GM10266 (cell line): Measurements from ENCODE around the gene FGA.

Experiments used
- DNase-seq: peaks from one replicate; pipeline ENCODE4 v3.0.0; 2012; ENCODE audit errors: extremely low spot score
- TF ChIP-seq, protein P1 (sequence below): IDR thresholded peaks from 2 replicates; pipeline ENCODE4 v1.5.1; 2012; ENCODE audit warnings: mild to moderate bottlenecking, low read depth; ENCODE audit not compliant: control insufficient read depth, insufficient read depth; ENCODE audit errors: missing control alignments

The FGA gene

DNA sequence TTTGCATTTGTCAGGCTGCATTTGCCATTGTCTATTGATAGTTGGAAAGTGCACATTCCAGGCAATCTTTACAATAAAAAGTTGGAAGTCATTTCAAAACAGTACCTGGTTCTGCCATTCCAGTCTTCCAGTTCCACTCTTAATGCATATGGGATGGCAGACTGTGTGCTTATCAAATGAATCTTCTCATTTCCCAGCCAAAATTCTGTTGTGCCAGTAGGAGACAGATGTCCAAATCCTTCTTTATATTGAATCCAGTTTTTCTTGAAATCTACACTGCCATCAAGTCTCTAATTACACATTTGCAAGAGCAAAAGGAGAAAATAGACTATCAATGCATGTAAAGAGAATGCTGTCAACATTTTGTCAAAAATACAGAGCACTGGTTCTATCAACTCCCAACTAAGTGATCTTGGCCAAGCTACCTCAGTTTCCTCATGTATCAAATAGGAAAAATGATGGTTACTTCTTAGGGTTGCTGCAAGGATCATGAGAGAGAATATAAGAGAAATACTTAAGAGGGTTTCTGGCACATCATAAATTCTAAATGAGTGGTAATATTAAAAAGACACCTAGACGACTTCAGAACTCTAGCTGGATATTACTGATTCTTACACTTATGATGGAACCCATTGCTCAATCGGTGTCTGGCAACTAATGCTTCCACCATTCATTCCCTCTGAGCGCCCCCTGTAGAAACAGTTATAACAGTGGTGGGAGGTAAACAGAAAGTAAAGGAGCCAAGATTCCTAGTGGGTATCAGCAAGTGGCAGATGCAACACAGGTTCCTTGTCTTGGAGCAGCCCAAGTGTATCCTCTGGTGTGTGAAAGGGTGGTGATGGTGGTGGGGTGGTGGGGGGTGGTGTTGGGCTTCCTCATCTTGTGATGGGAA is 18.1 kb upstream of the FGA start:
- TF ChIP-seq, protein P1, sequence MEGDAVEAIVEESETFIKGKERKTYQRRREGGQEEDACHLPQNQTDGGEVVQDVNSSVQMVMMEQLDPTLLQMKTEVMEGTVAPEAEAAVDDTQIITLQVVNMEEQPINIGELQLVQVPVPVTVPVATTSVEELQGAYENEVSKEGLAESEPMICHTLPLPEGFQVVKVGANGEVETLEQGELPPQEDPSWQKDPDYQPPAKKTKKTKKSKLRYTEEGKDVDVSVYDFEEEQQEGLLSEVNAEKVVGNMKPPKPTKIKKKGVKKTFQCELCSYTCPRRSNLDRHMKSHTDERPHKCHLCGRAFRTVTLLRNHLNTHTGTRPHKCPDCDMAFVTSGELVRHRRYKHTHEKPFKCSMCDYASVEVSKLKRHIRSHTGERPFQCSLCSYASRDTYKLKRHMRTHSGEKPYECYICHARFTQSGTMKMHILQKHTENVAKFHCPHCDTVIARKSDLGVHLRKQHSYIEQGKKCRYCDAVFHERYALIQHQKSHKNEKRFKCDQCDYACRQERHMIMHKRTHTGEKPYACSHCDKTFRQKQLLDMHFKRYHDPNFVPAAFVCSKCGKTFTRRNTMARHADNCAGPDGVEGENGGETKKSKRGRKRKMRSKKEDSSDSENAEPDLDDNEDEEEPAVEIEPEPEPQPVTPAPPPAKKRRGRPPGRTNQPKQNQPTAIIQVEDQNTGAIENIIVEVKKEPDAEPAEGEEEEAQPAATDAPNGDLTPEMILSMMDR: no peak
- no peak for DNase-seq

- TF ChIP-seq, protein P1: no peak
- no peak for DNase-seq
Measured at GRCh38 chr4:154606728-154607723, 16.5 kb upstream of the FGA start.

GRCh38 chr4:154604696-154605200 is 14.2 kb upstream of the FGA start:
- DNase-seq: no peak
- TF ChIP-seq, protein P1: no peak

GRCh38 chr4:154603033-154603943 is 12.7 kb upstream of the FGA start:
- DNase-seq: no peak
- TF ChIP-seq, protein P1: no peak

- TF ChIP-seq, protein P1: no peak
- DNase-seq: no peak
Measured at GRCh38 chr4:154602404-154603020, 12.0 kb upstream of the FGA start.
